RWPE2 (cell line): ENCODE data around the gene WDR5.

ENCODE experiments used
- ATAC-seq: fragments of 200-7000 bp; cut with Tn5 transposase; 3 replicates; pipeline ENCODE4 v1.9.1; 2021; ENCODE audit warnings: low read depth
- DNase-seq: peaks from one replicate; pipeline ENCODE4 v3.0.0-alpha.2; 2020; ENCODE audit warnings: low spot score
- H3K27ac ChIP-seq: fragments of 450-650 bp; 2 replicates; pipeline ENCODE4 v1.5.1; 2017; ENCODE audit warnings: mild to moderate bottlenecking; ENCODE audit not compliant: poor library complexity, severe bottlenecking
- H3K27me3 ChIP-seq: fragments of 250-450 bp; sonication (Bioruptor Pico); 2 replicates; pipeline ENCODE4 v1.5.1; 2021; ENCODE audit warnings: mild to moderate bottlenecking, moderate library complexity; ENCODE audit not compliant: insufficient read depth, poor library complexity, severe bottlenecking
- H3K36me3 ChIP-seq: fragments of 250-450 bp; sonication (Bioruptor Pico); 2 replicates; pipeline ENCODE4 v1.5.1; 2020; ENCODE audit warnings: low read depth, mild to moderate bottlenecking, moderate library complexity
- H3K4me1 ChIP-seq: fragments of 250-450 bp; sonication (Bioruptor Pico); 2 replicates; pipeline ENCODE4 v1.5.1; 2021; ENCODE audit warnings: mild to moderate bottlenecking, moderate library complexity; ENCODE audit not compliant: insufficient read depth, poor library complexity, severe bottlenecking
- H3K4me3 ChIP-seq: fragments of 250-450 bp; sonication (Bioruptor Pico); 2 replicates; pipeline ENCODE4 v1.5.1; 2021; ENCODE audit warnings: mild to moderate bottlenecking, moderate library complexity; ENCODE audit not compliant: severe bottlenecking
- H3K9me3 ChIP-seq: fragments of 250-450 bp; sonication (Bioruptor Pico); 2 replicates; pipeline ENCODE4 v1.5.1; 2021; ENCODE audit warnings: mild to moderate bottlenecking, moderate library complexity; ENCODE audit not compliant: severe bottlenecking
- CTCF ChIP-seq: fragments of 450-650 bp; IDR thresholded peaks from one replicate; pipeline ENCODE4 v1.5.1; 2017; ENCODE audit warnings: mild to moderate bottlenecking, moderate library complexity; ENCODE audit not compliant: poor library complexity, severe bottlenecking

WDR5 gene

GRCh38 chr9:134195558-134195957 lies 59.7 kb downstream of the WDR5 start:
- no peak for ATAC-seq
- no peak overlapping the region for H3K4me3 ChIP-seq

GRCh38 chr9:134196911-134197310 lies 61.0 kb downstream of the WDR5 start:
- no peak for DNase-seq
- ATAC-seq: no peak
- no peak overlapping the region for H3K27ac ChIP-seq
- no peak for TF ChIP-seq CTCF
- H3K36me3 ChIP-seq: no peaks in the 10 kb centered on the region
- peaks cover 7% of the 10 kb centered on the region for H3K27me3 ChIP-seq
- no peaks in the 10 kb centered on the region for H3K9me3 ChIP-seq
- no peak overlapping the region for H3K4me3 ChIP-seq
- H3K4me1 ChIP-seq: no peaks in the 10 kb centered on the region

More at GRCh38 chr9:134195558-134195957, 59.7 kb downstream of the WDR5 start:
- H3K9me3 ChIP-seq: no peaks in the 10 kb centered on the region
- H3K27ac ChIP-seq: no peak overlapping the region
- no peaks in the 10 kb centered on the region for H3K27me3 ChIP-seq
- no peaks in the 10 kb centered on the region for H3K36me3 ChIP-seq
- H3K4me1 ChIP-seq: no peaks in the 10 kb centered on the region
- TF ChIP-seq CTCF: no peak
- DNase-seq: no peak

GRCh38 chr9:134198791-134199190 lies 62.9 kb downstream of the WDR5 start:
- TF ChIP-seq CTCF: no peak
- ATAC-seq (no peak), DNase-seq (no peak)

GRCh38 chr9:134200730-134201129 lies 64.8 kb downstream of the WDR5 start:
- no peak overlapping the region for H3K4me3 ChIP-seq
- ATAC-seq (no peak), DNase-seq (no peak)
- no peaks in the 10 kb centered on the region for H3K36me3 ChIP-seq
- H3K27ac ChIP-seq: no peak overlapping the region
- H3K9me3 ChIP-seq: no peaks in the 10 kb centered on the region
- no peak for TF ChIP-seq CTCF
- peaks cover 7% of the 10 kb centered on the region for H3K27me3 ChIP-seq
- no peaks in the 10 kb centered on the region for H3K4me1 ChIP-seq

More at GRCh38 chr9:134198791-134199190, 62.9 kb downstream of the WDR5 start:
- no peaks in the 10 kb centered on the region for H3K9me3 ChIP-seq
- peaks cover 7% of the 10 kb centered on the region for H3K27me3 ChIP-seq
- H3K36me3 ChIP-seq: no peaks in the 10 kb centered on the region
- no peak overlapping the region for H3K27ac ChIP-seq
- H3K4me3 ChIP-seq: no peak overlapping the region
- no peaks in the 10 kb centered on the region for H3K4me1 ChIP-seq

- no peaks in the 10 kb centered on the region for H3K36me3 ChIP-seq
- DNase-seq (no peak), ATAC-seq (no peak)
- no peak overlapping the region for H3K27ac ChIP-seq
- no peaks in the 10 kb centered on the region for H3K4me1 ChIP-seq
- no peaks in the 10 kb centered on the region for H3K9me3 ChIP-seq
- peaks cover 7% of the 10 kb centered on the region for H3K27me3 ChIP-seq
- no peak for TF ChIP-seq CTCF
- H3K4me3 ChIP-seq: no peak overlapping the region
Observed at GRCh38 chr9:134203224-134203623, 67.3 kb downstream of the WDR5 start.
